GM12878 (cell line): ENCODE measurements around the gene NPHP1. TPM values are rescaled to one million over a fixed set of nuclear protein-coding genes. Genes with fewer than 3 reads are reported as not detected.
"Not testable (repeated sequence)": the region's sequence is repeated elsewhere in the genome, so short reads cannot be mapped to it uniquely, and the experiment has no call there.

Experiments used
- ATAC-seq: fragments of 200-7000 bp; cut with Tn5 transposase; 3 replicates; pipeline ENCODE4 v1.9.1; 2020; ENCODE audit warnings: mild to moderate bottlenecking, moderate library complexity
- BruUV-seq: library from RNA; stranded (reverse); fragments of 400-500 nt; replicated peaks from 2 replicates; lab custom pipeline; 2021; lab: Mats Ljungman, UMichigan
- CTCF ChIA-PET: fragments of 300-600 bp; sonication (Branson Sonifier 250); formaldehyde crosslinking; extraction: SDS; loops from one replicate; lab custom pipeline; 2021; ENCODE audit warnings: inconsistent platforms; lab: Yijun Ruan, JAX
- POLR2A ChIA-PET: fragments of 350-600 bp; formaldehyde crosslinking; extraction: SDS; loops from one replicate; lab custom pipeline; 2021; ENCODE audit warnings: inconsistent platforms; lab: Charles Lee
- RAD21 ChIA-PET: fragments of 300-600 bp; sonication (Branson Sonifier 250); formaldehyde crosslinking; loops from one replicate; lab custom pipeline; 2023; ENCODE audit warnings: antibody characterized with exemption; ENCODE audit not compliant: unreplicated experiment; lab: Charles Lee
- SMC1A ChIA-PET: fragments of 300-600 bp; sonication (Branson Sonifier 250); formaldehyde crosslinking; loops from one replicate; lab custom pipeline; 2023; ENCODE audit not compliant: unreplicated experiment, uncharacterized antibody; lab: Charles Lee
- DNase-seq: peaks from one replicate; pipeline ENCODE4 v3.0.0-alpha.2; 2011; ENCODE audit warnings: low read depth, low spot score
- FAIRE-seq: peaks from 3 replicates; lab custom pipeline; 2011; peaks lifted over from hg19 to GRCh38; lab: Jason Lieb, UNC
- H2AFZ ChIP-seq: 2 replicates; pipeline ENCODE4 v1.6.0; 2011; ENCODE audit warnings: low read depth, low read length, control low read depth; ENCODE audit not compliant: control insufficient read depth
- H3K27ac ChIP-seq: 2 replicates; pipeline ENCODE4 v1.5.1; 2011; ENCODE audit warnings: control low read depth; ENCODE audit not compliant: control insufficient read depth, insufficient read depth
- H3K27me3 ChIP-seq, 2 experiments: replicated peaks in 1 of 2; 2 replicates each; pipeline versions ENCODE4 v1.6.0 to v1.6.1; 2011; ENCODE audit warnings: low read length in 1 of 2; ENCODE audit not compliant: control insufficient read depth in 2 of 2, insufficient read depth in 2 of 2
- H3K36me3 ChIP-seq, 2 experiments: 2 replicates each; pipeline ENCODE4 v1.5.1; 2011; ENCODE audit warnings: low read length in 1 of 2; ENCODE audit not compliant: control insufficient read depth in 2 of 2, insufficient read depth in 2 of 2
- H3K4me1 ChIP-seq: 2 replicates; pipeline ENCODE4 v1.6.1; 2011; ENCODE audit warnings: mild to moderate bottlenecking, low read length, moderate library complexity, mixed read lengths; ENCODE audit not compliant: control insufficient read depth, insufficient read depth
- H3K4me2 ChIP-seq: 2 replicates; pipeline ENCODE4 v1.6.0; 2011; ENCODE audit warnings: control low read depth; ENCODE audit not compliant: control insufficient read depth, insufficient read depth
- H3K4me3 ChIP-seq: fragments of 200-600 bp; sonication (generic); 2 replicates; pipeline ENCODE4 v1.5.1; 2016
- H3K79me2 ChIP-seq: 2 replicates; pipeline ENCODE4 v1.6.0; 2011; ENCODE audit warnings: low read length; ENCODE audit not compliant: control insufficient read depth, insufficient read depth
- H3K9ac ChIP-seq: 2 replicates; pipeline ENCODE4 v1.8.0; 2011; ENCODE audit warnings: low read length, control low read depth, mixed read lengths; ENCODE audit not compliant: control insufficient read depth, insufficient read depth
- H3K9me3 ChIP-seq: replicated peaks from 3 replicates; pipeline ENCODE4 v1.5.1; 2011; ENCODE audit warnings: mild to moderate bottlenecking, low read length; ENCODE audit not compliant: control insufficient read depth, insufficient read depth
- H4K20me1 ChIP-seq: 2 replicates; pipeline ENCODE4 v1.6.0; 2011; ENCODE audit not compliant: control insufficient read depth, insufficient read depth
- WGBS: methylation state at CpG from one replicate; pipeline ENCODE4 v1.1.6; 2016; ENCODE audit warnings: low lambda C conversion rate; ENCODE audit not compliant: insufficient replicate concordance, insufficient coverage; ENCODE audit errors: missing lambda C conversion rate; 5-methylcytosine and 5-hydroxymethylcytosine counted together
- in situ Hi-C: fragments of 300-500 bp; cut with MboI; formaldehyde crosslinking; loops from 9 replicates; pipeline ENCODE4 v1.14.3; 2018; ENCODE audit warnings: mixed read lengths
- intact Hi-C: fragments of 100-400 bp; cut with micrococcal nuclease; formaldehyde crosslinking; loops from one replicate; pipeline ENCODE4 v1.14.2; 2022; ENCODE audit not compliant: unreplicated experiment
- microRNA-seq: library from miRNA; unstranded; fragments of <30 nt; microRNA quantifications from one replicate; pipeline ENCODE4, GENCODE V29; 2018
- polyA plus RNA-seq, 11 experiments: library from polyadenylated mRNA; depleted of rRNA in 4 of 11; unstranded in 6 of 11; stranded (reverse) in 5 of 11; fragments of >200 nt; fragmentation: Nextera tagmentation in 4 of 11; fragmentation: Illumina TruSeq in 1 of 11; extraction: Ambion mirVana in 4 of 11; extraction: Trizol in 1 of 11; gene quantifications; 1 replicate in 1 of 11; 2 replicates in 10 of 11; pipeline versions ENCODE4 v1.2.1 to v1.2.3, GENCODE V29; 2011 to 2016; ENCODE audit warnings: inconsistent platforms in 2 of 11, missing spikeins in 2 of 11, low read depth in 1 of 11
- small RNA-seq: library from RNA; depleted of rRNA; stranded (forward); fragments of <200 nt; gene quantifications from one replicate; pipeline ENCODE3, GENCODE V24; 2014
- total RNA-seq, 4 experiments: library from RNA; depleted of rRNA in 3 of 4; stranded (reverse); fragments of >200 nt in 3 of 4; fragmentation: Illumina TruSeq in 1 of 4; extraction: Trizol in 1 of 4; gene quantifications; 2 replicates each; pipeline versions ENCODE4 v1.2.1 to v1.2.3, GENCODE V29; 2013 to 2021

Gene NPHP1
- total and polyA plus RNA-seq, 10 of the 15 experiments (the other 5 are each of a cell fraction or from before 2014, with no cell fraction given): 0.23 to 3.5 (median 1.2) TPM

GRCh38 chr2:110083162-110083561 lies 121.7 kb downstream of the NPHP1 start:
- SMC1A ChIA-PET, intact Hi-C loops, CTCF ChIA-PET, H3K4me2 ChIP-seq, H3K9ac ChIP-seq, BruUV-seq, H3K27me3 ChIP-seq, H3K27ac ChIP-seq, H3K4me1 ChIP-seq, ATAC-seq, in situ Hi-C loops, FAIRE-seq, H2AFZ ChIP-seq, H4K20me1 ChIP-seq, H3K9me3 ChIP-seq, RAD21 ChIA-PET, DNase-seq, POLR2A ChIA-PET, H3K79me2 ChIP-seq, H3K36me3 ChIP-seq, H3K4me3 ChIP-seq: not testable (repeated sequence)
- WGBS: no CpG with 5 or more reads among the region's 8 CpGs

DNA sequence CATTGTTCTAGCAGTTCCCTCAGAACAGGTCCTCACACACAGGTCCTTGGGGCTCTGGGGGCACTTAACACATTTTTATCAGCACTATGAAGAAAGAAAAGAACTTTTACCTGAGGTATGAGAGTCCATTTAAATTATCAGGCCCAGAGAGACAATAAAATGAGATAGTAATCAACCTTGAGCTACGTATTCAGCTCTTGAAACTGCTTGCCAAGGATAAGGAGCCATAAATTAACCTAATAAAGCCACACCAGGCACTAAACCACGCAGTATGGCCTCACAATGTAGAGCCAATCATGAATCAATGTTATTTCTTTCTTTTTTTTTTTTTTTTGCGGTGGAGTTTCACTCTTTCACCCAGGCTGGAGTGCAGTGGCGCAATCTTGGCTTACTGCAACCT lies 126.7 kb downstream of the NPHP1 start:
- H3K4me1 ChIP-seq: not testable (repeated sequence)

GRCh38 chr2:110075896-110076295 lies 128.9 kb downstream of the NPHP1 start:
- SMC1A ChIA-PET, DNase-seq, H3K36me3 ChIP-seq, H3K4me3 ChIP-seq, H2AFZ ChIP-seq, RAD21 ChIA-PET, intact Hi-C loops, H3K27ac ChIP-seq, FAIRE-seq, CTCF ChIA-PET, H3K27me3 ChIP-seq, H3K4me1 ChIP-seq, H3K4me2 ChIP-seq, H3K79me2 ChIP-seq, H3K9me3 ChIP-seq, ATAC-seq, POLR2A ChIA-PET, H4K20me1 ChIP-seq, BruUV-seq, in situ Hi-C loops, H3K9ac ChIP-seq: not testable (repeated sequence)
- WGBS: 24% methylated on average over 2 of the region's 4 CpGs

More for the DNA sequence above, 126.7 kb downstream of the NPHP1 start:
- H4K20me1 ChIP-seq, intact Hi-C loops, POLR2A ChIA-PET, H2AFZ ChIP-seq, H3K27ac ChIP-seq, BruUV-seq, RAD21 ChIA-PET, ATAC-seq, FAIRE-seq, CTCF ChIA-PET, H3K4me2 ChIP-seq, H3K79me2 ChIP-seq, H3K9me3 ChIP-seq, H3K4me3 ChIP-seq, in situ Hi-C loops, DNase-seq, H3K9ac ChIP-seq, H3K36me3 ChIP-seq, SMC1A ChIA-PET, H3K27me3 ChIP-seq: not testable (repeated sequence)
- no CpG with 5 or more reads among the region's 4 CpGs for WGBS

Small RNAs within 50 kb of the gene (microRNA-seq; reads per million reads assigned to microRNA genes)
- gene MIR4436B1: not detected

Small RNAs within 50 kb of the gene (small RNA-seq; reads per million reads assigned to genes)
- gene MIR4436B1: not detected

Other genes starting within 250 kb of the NPHP1 start
- not detected in 2 replicates for gene MALL, start 89.2 kb downstream of the NPHP1 start, total RNA-seq (2014; rRNA removed)
- not detected in 2 replicates for gene MALL, start 89.2 kb downstream of the NPHP1 start, total RNA-seq (2014; rRNA removed; fragmentation: Illumina TruSeq; extraction: Trizol)
- gene MALL, start 89.2 kb downstream of the NPHP1 start, total RNA-seq (2021): 0.26 and 0.27 TPM in 2 replicates
- gene MALL, start 89.2 kb downstream of the NPHP1 start, polyA plus RNA-seq (2011; rRNA removed): not detected in 2 replicates
- gene MALL, start 89.2 kb downstream of the NPHP1 start, polyA plus RNA-seq (2014; fragmentation: Illumina TruSeq; extraction: Trizol): not detected in 2 replicates
- not detected for gene MALL, start 89.2 kb downstream of the NPHP1 start, polyA plus RNA-seq (2014; fragmentation: Nextera tagmentation; extraction: Ambion mirVana)
- not detected in 2 replicates for gene MALL, start 89.2 kb downstream of the NPHP1 start, polyA plus RNA-seq (2014; rRNA removed)
- not detected for gene MALL, start 89.2 kb downstream of the NPHP1 start, polyA plus RNA-seq (2016; fragmentation: Nextera tagmentation; extraction: Ambion mirVana)
- gene MTLN, start 7.5 kb upstream of the NPHP1 start, total RNA-seq (2014; rRNA removed): 79.0 and 105 TPM in 2 replicates
- 24.7 and 26.7 TPM in 2 replicates for gene MTLN, start 7.5 kb upstream of the NPHP1 start, total RNA-seq (2014; rRNA removed; fragmentation: Illumina TruSeq; extraction: Trizol)
- gene MTLN, start 7.5 kb upstream of the NPHP1 start, total RNA-seq (2021): 54.1 and 54.9 TPM in 2 replicates
- 6.6 and 20.9 TPM in 2 replicates for gene MTLN, start 7.5 kb upstream of the NPHP1 start, polyA plus RNA-seq (2011; rRNA removed)
- 6.6 TPM in 1 of 2 replicates, not detected in the other for gene MTLN, start 7.5 kb upstream of the NPHP1 start, polyA plus RNA-seq (2014; fragmentation: Illumina TruSeq; extraction: Trizol)
- gene MTLN, start 7.5 kb upstream of the NPHP1 start, polyA plus RNA-seq (2014; fragmentation: Nextera tagmentation; extraction: Ambion mirVana): 10 to 100 TPM; 36.9 to 66.7 TPM
- gene MTLN, start 7.5 kb upstream of the NPHP1 start, polyA plus RNA-seq (2014; rRNA removed): 140 and 147 TPM in 2 replicates
- 100 to 1,000 TPM; 108 to 122 TPM for gene MTLN, start 7.5 kb upstream of the NPHP1 start, polyA plus RNA-seq (2016; fragmentation: Nextera tagmentation; extraction: Ambion mirVana)